GM18508 (cell line): ENCODE data around the gene DCAF11.

Experiments
- ATAC-seq: cut with Tn5 transposase; IDR thresholded peaks from one replicate; pipeline ENCODE4 v1.9.1; 2021; ENCODE audit warnings: moderate number of reproducible peaks; ENCODE audit not compliant: insufficient read depth, unreplicated experiment

The DCAF11 gene

GRCh38 chr14:24136684-24137528 is 22.3 kb downstream of the DCAF11 start:
- no peak for ATAC-seq

DNA sequence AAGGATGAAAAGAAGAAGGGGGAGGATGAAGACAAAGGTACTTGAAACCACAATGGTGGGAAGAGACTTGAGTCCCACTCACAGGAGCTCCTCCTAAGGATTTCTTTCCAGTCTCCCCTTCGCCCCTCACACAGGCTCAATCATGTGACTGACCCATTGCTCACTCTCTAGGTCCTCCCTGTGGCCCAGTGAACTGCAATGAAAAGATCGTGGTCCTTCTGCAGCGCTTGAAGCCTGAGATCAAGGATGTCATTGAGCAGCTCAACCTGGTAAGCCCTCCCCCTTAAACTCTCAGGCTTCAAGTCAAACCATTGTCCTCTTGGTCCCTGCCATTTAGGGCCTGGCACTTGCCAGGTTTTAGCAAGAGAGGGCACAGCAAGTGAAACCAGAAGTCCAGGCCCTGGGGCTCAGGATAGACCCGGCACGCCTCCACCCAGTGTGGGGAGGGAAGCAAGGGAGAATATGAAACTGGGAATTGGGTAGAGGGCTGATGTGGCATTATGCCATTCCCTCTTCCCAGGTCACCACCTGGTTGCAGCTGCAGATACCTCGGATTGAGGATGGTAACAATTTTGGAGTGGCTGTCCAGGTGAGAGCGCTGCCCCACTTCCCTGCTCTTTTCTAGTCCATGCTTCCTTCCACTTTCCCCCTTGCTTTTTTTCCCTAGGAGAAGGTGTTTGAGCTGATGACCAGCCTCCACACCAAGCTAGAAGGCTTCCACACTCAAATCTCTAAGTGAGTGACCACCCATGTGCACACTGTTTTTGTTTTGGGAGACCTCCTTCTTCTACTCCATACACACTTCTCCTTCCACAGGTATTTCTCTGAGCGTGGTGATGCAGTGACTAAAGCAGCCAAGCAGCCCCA is 23.2 kb downstream of the DCAF11 start:
- ATAC-seq, result no peak

- no peak for ATAC-seq
Measured at GRCh38 chr14:24138396-24139271, 24.1 kb downstream of the DCAF11 start.

DNA sequence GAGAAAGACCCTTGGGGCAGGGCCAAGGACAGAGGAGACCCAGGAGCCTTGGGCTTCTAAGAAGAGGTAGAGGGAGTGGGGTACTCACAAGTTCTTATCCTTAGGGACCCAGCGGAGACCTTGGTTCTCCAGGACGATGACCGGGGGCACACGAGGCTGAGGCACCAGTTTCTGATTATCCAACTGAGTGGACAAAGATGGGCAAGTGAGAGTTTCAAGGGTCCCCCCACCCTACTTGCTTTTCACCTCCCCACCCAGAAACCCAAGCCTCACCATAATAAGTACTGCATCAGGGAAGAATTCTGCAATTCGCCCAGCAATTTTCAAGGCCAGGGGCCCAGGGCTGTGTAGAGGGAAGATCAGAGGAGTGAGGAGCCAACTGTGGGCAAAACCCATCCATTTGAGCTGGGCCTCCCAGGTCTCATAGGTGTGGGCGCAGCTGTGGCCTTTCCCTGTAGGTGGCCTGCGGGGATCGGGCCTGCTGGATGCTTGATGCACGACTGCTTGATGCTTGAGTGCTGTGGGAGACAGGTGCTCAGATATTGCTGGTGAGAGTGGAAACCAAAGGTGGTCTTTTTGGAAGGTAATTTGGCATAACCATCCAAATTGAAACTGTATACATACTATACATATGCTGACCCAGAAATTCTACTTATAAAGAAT is 24.8 kb downstream of the DCAF11 start:
- no peak for ATAC-seq

DNA sequence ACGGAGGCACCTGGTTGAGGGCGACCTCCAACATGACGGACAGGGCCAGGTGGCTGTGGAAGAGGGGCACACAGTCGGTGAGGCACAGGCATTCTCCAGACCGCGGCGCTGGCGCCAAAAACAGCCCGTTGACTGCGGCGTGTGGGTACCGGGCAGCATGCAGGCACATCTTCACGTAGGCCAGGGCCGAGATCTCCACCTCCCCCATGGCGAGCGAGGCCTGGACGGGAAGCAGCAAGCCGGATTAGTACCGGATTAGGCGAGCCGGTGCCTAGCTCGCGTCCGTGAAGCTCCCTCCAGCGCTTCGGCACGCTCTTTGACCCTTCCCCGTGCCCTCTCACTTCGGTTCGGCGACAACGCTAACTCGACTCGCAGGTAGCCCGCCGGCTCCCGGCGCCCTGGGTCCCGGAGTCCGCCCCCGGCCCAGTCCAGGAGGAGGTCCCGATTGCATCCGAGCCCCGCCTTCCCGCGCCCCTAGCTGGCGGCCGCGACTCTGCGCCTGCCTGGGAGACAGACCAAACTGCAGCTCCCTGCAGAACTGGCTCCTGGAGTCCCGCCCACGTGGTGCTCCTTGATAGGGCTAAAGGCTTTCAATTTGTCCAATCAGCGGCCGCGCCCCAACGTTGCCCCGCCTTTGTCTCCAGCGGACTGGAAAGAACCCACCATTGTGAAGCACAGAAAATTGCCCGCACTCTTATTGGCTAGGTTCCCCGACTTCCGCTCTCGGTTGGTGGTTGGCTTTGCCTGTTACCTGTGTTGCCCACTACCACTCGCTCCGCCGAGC is 26.7 kb downstream of the DCAF11 start, which contains the start of gene EMC9:
Gene EMC9, minus strand, starts transcription at position 495 of the 784 bp plus-strand sequence. Its CDS starts 287 bp downstream, at position 208.
- peak; percentile 74 for ATAC-seq

DNA sequence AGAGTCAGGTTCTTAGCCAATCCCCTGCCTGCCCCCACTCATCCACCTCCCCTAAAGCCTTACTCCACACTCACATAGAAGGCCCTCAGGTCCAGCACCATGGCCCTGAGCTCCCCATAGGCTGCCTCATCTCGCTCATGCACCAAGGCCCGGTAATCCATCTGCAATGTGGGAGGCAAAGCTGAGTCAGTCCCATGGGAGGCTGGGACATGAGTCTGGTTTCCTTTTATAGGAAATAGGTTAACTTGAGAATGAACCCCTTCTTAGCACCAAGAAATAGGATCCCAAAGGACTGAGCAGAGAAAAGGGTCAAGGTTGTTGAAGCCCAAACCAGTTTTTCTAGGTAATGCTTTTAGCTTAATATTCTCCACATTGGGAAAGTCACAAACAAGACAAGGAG is 28.9 kb downstream of the DCAF11 start:
- no peak for ATAC-seq

DNA sequence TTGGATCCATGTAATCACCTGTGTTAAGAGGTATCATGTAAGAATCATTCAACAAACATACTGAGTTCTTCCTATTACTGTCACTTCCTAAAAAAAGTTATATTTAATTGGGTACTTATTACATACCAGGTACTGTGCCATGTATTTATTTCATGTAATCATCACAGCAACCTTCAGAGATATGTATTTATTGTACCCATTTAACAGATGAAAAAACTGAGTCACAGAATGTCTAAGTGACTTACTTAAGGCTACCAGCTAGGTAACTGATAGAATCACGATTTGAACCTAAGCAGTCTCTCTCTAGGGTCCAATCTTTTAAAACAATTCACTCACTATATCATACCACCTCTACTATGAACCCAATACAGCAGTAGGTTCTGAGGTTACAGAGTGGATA is 29.9 kb downstream of the DCAF11 start:
- ATAC-seq, result no peak

DNA sequence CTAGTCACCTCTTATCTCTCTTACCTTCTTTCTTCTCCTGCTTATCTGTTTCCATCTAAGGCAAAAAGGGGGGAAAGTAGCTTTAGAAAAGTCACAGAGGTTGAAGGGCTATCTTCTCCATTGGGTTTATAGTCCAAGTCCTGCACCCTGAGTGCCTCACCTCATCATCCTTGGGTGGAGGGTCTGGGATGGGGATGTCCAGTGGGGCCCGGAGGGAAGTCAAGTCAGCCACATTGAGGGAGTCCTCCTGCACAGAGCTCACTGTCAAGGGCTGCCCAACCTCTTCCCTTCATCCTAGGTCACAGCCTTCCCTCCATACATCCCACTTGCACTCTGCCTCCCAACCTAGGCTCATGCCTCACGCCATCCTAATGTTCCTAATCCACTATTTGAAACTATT is 30.6 kb downstream of the DCAF11 start:
- ATAC-seq, result no peak

- no peak for ATAC-seq
Measured at GRCh38 chr14:24145690-24146452, 31.3 kb downstream of the DCAF11 start.

GRCh38 chr14:24146453-24146977 is 31.9 kb downstream of the DCAF11 start, which contains the start of gene PSME2:
Gene PSME2, minus strand, starts transcription at chr14:24146610. Its CDS starts 29 bp downstream, at chr14:24146581.
- ATAC-seq, result peak; percentile 31

DNA sequence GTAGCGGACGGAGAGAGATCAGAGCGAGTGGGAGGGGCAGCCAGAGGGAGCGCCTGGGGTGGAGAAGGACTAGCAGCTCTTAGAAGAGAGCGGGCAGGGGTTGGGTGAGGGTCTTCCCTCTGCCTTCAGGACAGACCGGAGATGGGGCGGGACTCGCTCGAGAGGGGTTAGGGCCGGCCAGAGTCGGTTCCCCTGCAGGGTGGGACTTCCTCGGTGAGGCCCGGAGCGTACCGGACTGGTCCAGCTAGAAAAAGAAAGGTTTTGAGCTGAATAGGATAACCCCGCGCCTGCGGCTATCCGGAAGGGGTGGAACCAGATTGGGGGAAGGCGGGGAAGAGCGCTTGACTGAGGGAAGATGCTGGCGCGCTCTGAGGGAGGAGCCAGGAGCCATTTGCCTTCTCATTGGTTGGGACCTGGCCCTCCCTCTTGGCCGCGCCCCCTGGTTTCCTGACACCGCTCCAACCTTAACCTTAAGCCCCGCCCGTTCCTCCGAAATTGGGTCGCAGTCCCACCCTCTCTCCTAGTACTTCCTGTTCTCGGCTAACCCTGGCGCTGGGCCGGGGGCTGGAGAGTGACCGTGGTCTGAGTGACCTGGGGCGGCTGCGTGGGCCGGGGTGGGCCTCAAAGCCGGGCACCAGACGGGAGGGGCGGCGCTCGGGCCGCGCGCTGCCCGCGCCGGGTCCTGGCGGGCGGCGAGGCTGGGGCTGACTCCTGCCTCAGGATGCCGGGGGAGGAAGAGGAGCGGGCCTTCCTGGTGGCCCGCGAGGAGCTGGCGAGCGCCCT is 32.6 kb downstream of the DCAF11 start, which contains the start of gene RNF31:
Gene RNF31, plus strand, starts transcription at position 521 of the 783 bp plus-strand sequence. Its CDS starts 201 bp downstream, at position 722.
- ATAC-seq, result peak; percentile 67

- ATAC-seq, result no peak
Measured at GRCh38 chr14:24147761-24148428, 33.3 kb downstream of the DCAF11 start.

- no peak for ATAC-seq
Measured at GRCh38 chr14:24149302-24149969, 34.9 kb downstream of the DCAF11 start.

- ATAC-seq, result no peak
Measured at GRCh38 chr14:24150061-24150460, 35.5 kb downstream of the DCAF11 start.

DNA sequence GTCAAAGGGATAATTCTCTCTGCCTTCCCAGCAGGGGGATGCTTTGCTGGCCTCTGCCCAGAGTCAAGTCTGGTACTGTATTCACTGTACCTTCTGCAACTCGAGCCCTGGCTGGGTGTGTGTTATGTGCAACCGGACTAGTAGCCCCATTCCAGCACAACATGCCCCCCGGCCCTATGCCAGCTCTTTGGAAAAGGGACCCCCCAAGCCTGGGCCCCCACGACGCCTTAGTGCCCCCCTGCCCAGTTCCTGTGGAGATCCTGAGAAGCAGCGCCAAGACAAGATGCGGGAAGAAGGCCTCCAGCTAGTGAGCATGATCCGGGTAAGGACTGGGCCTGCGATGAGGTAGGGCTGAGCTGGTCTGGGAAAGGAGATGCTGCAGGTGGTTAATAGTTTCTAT is 36.0 kb downstream of the DCAF11 start:
- no peak for ATAC-seq

- ATAC-seq, result no peak
Measured at GRCh38 chr14:24150993-24151392, 36.4 kb downstream of the DCAF11 start.
